HG03175 (cell line): ENCODE data around the gene BRD9.

ENCODE experiments used
- ATAC-seq: cut with Tn5 transposase; IDR thresholded peaks from one replicate; pipeline ENCODE4 v1.9.1; 2021; ENCODE audit warnings: mild to moderate bottlenecking, moderate library complexity; ENCODE audit not compliant: unreplicated experiment

The BRD9 gene

GRCh38 chr5:905139-905642, 12.6 kb upstream of the BRD9 start:
- no peak for ATAC-seq

- ATAC-seq, result no peak
Observed at GRCh38 chr5:903756-904096, 11.1 kb upstream of the BRD9 start.

- no peak for ATAC-seq
Observed at GRCh38 chr5:902129-902916, 9.7 kb upstream of the BRD9 start.

- no peak for ATAC-seq
Observed at GRCh38 chr5:900781-901180, 8.2 kb upstream of the BRD9 start.

GRCh38 chr5:893711-894110, 1.1 kb upstream of the BRD9 start:
- ATAC-seq, result no peak

- peak; percentile 23 for ATAC-seq
Observed at GRCh38 chr5:893137-893506, 521 bp upstream of the BRD9 start.

- ATAC-seq, result peak; percentile 7
Observed at GRCh38 chr5:891837-892393, 686 bp downstream of the BRD9 start.

GRCh38 chr5:891117-891836, 1.3 kb downstream of the BRD9 start:
- no peak for ATAC-seq

- no peak for ATAC-seq
Observed at GRCh38 chr5:889075-889710, 3.4 kb downstream of the BRD9 start.

GRCh38 chr5:888638-889035, 4.0 kb downstream of the BRD9 start:
- no peak for ATAC-seq

GRCh38 chr5:887947-888637, 4.5 kb downstream of the BRD9 start:
- no peak for ATAC-seq

GRCh38 chr5:886716-887325, 5.8 kb downstream of the BRD9 start:
- ATAC-seq, result no peak

GRCh38 chr5:886036-886435, 6.6 kb downstream of the BRD9 start:
- no peak for ATAC-seq

- ATAC-seq, result no peak
Observed at GRCh38 chr5:885529-885928, 7.1 kb downstream of the BRD9 start.

- ATAC-seq, result no peak
Observed at GRCh38 chr5:885127-885442, 7.5 kb downstream of the BRD9 start.

- no peak for ATAC-seq
Observed at GRCh38 chr5:884345-885126, 8.1 kb downstream of the BRD9 start.

GRCh38 chr5:883475-884181, 9.0 kb downstream of the BRD9 start:
- ATAC-seq, result no peak

- no peak for ATAC-seq
Observed at GRCh38 chr5:882253-883183, 10.1 kb downstream of the BRD9 start.
